ENCODE results near the gene CILP2.

DNA sequence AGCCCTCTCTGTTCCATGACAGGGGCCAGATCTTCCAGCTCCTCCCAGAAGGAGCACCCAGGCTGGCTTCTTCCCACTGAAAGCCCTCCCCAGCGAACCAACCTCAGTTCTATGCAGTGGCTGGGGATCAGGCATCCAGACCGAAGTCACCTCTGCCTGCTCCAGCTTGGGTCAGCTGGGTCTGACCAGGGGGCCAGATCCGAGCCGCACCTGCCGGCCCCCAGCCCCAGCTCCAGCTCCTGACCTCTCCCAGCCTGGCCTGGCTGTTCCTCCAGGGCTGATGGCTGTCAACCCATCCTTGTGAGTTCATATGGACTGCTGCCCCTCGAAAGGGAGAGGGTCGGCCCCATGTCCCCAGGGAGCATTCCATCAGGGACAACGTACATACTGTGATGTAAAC, 30.7 kb upstream of the CILP2 start:
- TF ChIP-seq, protein P1, sequence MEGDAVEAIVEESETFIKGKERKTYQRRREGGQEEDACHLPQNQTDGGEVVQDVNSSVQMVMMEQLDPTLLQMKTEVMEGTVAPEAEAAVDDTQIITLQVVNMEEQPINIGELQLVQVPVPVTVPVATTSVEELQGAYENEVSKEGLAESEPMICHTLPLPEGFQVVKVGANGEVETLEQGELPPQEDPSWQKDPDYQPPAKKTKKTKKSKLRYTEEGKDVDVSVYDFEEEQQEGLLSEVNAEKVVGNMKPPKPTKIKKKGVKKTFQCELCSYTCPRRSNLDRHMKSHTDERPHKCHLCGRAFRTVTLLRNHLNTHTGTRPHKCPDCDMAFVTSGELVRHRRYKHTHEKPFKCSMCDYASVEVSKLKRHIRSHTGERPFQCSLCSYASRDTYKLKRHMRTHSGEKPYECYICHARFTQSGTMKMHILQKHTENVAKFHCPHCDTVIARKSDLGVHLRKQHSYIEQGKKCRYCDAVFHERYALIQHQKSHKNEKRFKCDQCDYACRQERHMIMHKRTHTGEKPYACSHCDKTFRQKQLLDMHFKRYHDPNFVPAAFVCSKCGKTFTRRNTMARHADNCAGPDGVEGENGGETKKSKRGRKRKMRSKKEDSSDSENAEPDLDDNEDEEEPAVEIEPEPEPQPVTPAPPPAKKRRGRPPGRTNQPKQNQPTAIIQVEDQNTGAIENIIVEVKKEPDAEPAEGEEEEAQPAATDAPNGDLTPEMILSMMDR (conservative IDR thresholded peaks at IDR 0.05; ENCODE audit: low read length), result no peak
- TF ChIP-seq EZH2phosphoT487 (IDR thresholded peaks at IDR 0.05; ENCODE audit: borderline replicate concordance), result no peak
